ENCODE measurements around the gene FRMD8.

DNA sequence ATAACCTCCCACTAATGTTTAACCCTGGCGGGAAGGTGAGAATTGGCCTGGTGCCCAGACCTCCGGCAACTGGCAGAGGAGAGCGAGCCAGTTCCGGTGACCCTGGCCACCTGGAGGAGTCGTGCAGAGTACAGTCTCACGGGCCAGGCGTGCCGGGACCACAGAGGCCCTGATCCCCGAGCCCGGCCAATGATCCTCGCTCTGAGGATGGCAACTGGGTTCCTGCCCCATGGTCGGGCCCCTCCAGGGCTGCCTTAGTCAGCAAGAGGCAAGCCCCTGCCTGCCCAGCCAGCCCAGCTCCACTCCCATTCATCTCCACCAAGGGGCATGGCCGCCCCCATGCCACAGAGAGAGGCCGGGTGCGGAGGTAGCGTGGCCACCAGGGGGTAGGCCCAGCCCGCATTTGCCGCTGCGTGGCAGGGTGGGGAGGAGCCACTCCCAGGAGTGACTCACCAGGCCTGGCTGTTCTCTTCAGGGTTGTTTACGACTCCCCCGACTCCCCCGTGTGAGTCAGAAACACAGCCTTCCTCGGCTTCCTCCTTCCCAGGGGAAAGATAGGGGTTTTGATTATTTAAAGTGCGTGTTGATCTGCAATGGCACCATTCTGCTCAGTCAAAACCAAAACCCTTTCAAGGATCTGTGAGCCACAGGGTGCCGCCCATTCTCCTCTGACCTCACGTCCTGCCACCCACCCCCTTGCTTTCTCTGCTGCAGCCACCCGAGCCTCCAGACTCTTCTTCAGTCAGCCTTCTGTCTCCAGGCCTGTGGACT lies 4.2 kb upstream of the FRMD8 start, which contains the start of gene SLC25A45:
- TF ChIP-seq, protein P1, sequence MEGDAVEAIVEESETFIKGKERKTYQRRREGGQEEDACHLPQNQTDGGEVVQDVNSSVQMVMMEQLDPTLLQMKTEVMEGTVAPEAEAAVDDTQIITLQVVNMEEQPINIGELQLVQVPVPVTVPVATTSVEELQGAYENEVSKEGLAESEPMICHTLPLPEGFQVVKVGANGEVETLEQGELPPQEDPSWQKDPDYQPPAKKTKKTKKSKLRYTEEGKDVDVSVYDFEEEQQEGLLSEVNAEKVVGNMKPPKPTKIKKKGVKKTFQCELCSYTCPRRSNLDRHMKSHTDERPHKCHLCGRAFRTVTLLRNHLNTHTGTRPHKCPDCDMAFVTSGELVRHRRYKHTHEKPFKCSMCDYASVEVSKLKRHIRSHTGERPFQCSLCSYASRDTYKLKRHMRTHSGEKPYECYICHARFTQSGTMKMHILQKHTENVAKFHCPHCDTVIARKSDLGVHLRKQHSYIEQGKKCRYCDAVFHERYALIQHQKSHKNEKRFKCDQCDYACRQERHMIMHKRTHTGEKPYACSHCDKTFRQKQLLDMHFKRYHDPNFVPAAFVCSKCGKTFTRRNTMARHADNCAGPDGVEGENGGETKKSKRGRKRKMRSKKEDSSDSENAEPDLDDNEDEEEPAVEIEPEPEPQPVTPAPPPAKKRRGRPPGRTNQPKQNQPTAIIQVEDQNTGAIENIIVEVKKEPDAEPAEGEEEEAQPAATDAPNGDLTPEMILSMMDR (IDR thresholded peaks at IDR 0.05; ENCODE audit: low read depth, low read length): peak; percentile 59
- TF ChIP-seq POLR2A (IDR thresholded peaks at IDR 0.05; ENCODE audit: extremely low read depth, insufficient read length): no peak
- TF ChIP-seq, protein P2, sequence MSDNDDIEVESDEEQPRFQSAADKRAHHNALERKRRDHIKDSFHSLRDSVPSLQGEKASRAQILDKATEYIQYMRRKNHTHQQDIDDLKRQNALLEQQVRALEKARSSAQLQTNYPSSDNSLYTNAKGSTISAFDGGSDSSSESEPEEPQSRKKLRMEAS (IDR thresholded peaks at IDR 0.05; ENCODE audit: low read depth, low read length): peak; percentile 74
